ENCODE measurements around the gene EIF4EBP3.

The EIF4EBP3 gene

DNA sequence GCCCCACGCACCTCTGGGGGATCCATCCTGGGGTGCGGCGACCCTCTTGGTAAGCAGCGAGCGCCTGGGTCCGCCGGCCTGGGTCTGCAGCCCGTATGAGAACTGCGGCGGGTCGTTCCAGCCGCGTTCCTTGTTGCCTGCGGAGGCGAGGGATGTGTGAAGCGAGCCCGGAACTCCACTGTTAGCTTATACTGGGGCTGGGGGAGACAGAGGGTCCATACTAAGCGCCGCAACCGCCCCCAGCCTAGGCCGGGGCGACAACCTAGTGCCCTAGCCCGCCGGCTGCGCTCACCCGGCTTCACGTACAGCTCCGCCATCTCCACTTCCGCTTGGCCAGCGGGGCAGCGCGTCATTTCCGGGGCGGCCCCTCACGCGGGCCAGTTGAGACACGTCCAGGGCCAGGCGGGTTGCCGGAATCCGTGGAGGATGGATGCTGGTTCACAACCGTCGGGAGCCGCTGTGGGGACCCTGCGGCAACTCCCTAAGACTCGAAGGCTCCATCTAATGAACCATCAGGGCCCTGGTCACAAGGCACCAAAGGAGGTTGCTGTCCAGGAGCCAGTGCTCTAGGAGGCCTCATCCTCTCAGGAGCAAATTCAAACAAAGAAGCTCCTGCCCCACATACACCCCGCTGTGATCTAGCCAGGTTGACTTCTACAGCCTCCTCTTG lies 9.8 kb downstream of the EIF4EBP3 start, which contains the start of gene SRA1:
Gene SRA1, minus strand, starts transcription at position 338 of the 670 bp plus-strand sequence. Its CDS starts 21 bp downstream, at position 317.
- DNase-seq (ENCODE audit: low spot score), result peak; percentile 90

DNA sequence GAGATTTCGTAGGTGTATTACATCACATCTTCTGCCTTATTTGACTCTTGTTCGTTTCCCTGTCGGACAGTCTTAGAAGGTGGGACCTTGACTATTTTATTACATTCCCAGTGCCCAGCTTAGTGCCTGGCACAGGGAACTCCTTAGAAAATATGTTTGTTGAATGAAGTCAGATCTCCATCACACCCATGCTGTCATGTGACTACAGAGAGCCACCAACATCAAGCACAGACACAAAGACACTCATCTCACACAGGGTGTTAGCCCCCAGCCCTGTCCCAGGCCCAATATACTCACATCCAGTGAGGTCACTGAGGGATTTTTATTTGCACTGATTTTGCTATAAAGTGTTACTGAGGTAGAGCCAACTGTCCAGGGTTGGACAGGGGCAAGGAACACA lies 10.5 kb downstream of the EIF4EBP3 start:
- DNase-seq (ENCODE audit: low spot score), result no peak

DNA sequence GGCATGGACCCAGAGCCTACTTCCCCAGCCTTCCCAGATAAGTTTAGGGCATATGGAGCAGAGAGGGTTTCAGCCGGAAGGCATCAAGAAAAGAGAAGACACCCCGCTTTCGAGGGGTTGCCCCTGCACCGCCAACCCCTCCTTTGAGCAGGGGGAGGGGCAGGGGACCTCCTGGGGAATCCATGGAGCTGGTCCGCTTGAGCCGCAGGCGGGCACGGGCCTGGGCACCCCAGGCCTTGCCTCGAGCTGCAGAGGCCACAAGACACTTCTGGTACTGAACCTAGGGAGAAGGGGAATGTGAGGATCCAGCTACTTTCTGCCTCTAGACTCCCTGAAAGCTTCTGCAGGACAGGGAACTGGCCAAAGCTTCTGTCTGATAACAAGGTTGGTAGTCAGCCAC lies 11.1 kb downstream of the EIF4EBP3 start:
- no peak for DNase-seq (ENCODE audit: low spot score)

DNA sequence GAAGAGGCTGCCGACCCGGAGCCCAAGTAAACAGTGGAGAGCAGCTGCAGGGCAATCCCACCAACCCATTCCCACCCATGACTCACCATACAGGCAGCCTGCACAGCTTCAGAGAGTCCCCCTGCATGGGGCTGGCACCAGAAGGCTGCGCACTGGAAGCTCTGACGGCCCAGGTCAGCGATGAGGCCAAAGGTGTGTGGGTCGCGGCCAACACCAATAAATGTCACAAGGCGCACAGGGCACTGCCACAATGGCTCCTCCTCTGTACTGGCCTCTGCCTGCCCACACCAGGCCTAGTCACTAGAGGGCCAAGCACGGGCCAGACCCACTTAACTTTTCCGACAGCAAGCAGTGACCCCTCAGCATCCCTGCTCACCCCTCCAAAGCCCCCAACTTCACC lies 12.8 kb downstream of the EIF4EBP3 start:
- DNase-seq (ENCODE audit: low spot score), result no peak

DNA sequence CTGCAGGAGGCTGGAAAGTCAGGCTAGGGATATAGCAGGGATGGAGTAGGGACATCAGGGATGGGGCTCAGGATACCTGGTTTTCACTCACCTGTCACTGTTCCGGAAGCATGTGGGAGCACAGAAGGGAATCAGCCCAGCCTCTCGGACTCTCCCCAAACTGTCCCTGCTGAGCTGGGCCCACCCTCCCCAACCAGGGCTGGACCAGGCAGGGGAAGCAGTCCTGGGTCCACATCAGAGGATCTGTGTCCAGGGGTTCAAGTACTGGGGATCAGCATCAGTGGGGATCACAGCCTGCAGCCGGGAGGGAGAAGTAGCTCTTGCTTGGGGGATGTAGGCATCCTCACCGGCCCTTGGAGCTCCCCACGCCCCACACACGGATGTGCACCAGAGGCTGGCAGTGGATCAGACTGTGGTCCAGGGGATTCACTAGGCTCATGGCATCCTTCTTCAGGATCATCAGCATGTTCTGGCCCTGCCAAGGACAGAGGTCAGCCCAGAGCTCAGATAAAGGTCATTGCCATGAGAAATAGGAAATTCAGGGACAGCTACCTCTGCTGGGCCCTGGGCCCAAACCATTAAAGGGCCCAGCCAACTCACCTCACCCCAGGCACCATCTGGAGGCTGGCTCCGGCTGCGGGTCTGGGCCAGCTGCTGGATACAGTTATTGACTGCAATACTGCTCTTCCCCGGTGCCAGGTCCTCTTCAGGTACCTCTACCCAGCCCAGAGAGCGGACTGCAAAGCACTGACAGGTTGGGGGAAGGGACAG lies 14.5 kb downstream of the EIF4EBP3 start:
- DNase-seq (ENCODE audit: low spot score), result no peak

DNA sequence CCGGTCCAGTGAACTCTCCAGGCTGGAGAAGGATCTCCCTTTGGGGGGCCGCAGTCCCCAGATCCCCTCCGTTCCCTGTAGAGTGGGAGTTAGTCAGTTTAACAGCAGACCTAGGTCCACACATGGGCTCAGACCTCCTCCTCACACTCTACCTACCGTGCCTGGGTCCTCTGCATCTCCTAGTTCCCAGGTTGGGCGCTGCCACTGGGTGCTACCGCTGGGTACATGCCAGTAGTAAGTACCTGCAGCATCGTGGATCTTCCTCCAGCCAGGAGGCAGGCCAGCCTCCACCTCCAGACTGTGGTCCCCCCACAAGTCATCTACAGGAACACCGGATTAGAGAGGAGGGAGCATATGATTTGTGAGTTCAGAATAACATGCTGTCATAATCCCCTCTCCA lies 16.1 kb downstream of the EIF4EBP3 start:
- DNase-seq (ENCODE audit: low spot score), result no peak

DNA sequence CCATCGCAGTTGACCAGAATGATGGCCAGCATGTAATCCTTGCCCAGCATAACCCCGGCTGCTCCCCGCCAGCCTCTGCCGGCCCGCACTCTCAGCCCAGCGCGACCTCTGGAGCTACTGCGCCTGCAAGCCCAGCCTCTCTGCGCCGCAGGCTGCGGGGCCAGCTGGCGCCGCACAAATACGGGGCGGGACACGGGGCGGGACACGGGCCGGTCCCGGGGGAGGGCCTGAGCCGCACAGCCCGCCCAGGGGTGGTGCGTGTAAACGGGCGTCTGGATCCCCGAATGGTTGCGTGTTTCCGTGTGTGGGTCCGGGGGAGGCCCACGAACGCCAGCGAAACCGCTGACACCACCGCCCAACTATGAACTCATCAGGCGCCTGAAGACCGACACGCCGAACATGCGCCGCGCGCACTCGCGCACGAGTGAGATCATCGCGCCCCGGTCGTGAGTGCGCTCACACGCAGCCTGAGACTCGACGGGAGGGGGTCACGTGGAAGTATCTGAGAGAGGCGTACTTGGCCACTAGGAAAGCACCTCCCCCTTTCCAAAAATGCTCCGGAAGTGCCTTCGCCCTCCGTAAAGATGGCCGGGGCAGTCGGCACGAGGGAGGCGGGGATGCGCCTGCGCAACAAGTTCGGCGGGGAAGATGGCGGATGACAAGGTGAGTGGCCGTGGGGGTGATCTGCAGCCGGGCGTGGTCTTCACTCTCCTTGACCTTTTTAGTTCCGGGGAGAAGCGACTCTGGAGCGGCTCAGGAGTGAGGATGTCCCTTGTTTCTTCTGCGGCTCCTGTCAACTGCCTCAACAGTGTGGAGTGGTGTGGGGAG lies 16.9 kb downstream of the EIF4EBP3 start, which contains the start of the genes APBB3 and SLC35A4:
Gene APBB3, minus strand, starts transcription at position 403 of the 828 bp plus-strand sequence. Its CDS starts 353 bp downstream, at position 50.
Gene SLC35A4, plus strand, starts transcription at position 633 of the 828 bp plus-strand sequence. CDS start 2,342 bp downstream, outside the sequence.
- peak; percentile 98 for DNase-seq (ENCODE audit: low spot score)

DNA sequence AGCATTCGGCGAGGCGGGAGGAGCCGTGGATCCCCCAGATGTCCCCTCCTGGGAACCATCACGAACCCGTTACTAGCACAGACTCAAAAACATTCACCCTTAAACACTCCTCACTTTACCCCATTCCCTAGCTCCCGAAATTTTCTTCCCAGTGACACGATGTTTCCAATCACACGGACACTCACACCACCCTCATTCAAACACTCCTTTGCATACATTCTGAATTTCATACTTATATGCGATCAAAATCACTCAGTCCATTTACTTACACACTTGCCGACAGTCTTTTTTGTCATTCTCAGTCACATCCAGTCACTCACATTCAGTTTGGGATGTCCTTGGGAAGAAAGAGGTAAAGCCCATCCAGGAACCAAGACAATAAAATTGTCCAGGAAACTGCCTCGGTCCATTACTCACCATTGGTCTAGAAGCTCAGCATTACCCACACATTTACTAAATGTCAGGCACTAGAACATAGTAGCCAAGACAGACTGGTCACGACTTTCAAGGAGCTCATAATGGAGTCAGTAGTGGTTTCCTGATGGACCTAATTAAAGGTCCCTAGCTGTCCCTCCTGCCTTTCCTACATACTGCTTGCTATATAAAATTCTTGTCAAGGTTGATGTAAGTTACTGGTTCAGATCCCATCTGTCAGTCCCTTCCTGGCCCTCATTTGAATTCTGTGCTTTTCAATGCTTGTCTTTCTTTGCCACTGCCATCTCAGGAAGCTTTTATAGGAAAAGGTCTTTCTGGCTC lies 17.7 kb downstream of the EIF4EBP3 start:
- no peak for DNase-seq (ENCODE audit: low spot score)

DNA sequence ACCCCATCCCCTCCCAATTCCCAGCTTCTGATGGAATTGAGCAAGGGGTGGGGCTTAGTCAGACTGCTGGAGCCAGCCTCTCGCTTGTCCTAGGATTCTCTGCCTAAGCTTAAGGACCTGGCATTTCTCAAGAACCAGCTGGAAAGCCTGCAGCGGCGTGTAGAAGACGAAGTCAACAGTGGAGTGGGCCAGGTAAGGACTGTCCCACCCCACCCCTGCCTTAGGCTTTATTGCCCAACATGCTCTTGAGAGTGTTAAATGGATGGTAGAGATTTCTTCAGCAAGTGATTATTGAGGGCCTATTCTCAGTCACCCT lies 18.3 kb downstream of the EIF4EBP3 start:
- DNase-seq (ENCODE audit: low spot score), result no peak

DNA sequence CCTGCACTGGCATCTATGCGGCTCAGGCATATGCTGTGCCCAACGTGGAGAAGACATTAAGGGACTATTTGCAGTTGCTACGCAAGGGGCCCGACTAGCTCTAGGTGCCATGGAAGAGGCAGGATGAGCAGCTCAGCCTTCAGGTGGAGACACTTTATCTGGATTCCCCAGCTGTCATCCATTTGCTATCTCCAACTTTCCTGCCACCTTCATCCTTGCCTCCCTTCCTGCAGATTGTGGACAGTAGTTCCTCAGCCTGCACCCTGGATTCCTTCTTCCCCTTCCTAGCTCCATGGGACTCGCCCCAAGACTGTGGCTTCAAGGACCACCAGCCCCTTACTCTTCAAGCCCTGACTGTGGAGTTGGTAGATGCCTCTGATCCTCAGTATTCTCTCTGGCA lies 19.2 kb downstream of the EIF4EBP3 start:
- DNase-seq (ENCODE audit: low spot score), result no peak

DNA sequence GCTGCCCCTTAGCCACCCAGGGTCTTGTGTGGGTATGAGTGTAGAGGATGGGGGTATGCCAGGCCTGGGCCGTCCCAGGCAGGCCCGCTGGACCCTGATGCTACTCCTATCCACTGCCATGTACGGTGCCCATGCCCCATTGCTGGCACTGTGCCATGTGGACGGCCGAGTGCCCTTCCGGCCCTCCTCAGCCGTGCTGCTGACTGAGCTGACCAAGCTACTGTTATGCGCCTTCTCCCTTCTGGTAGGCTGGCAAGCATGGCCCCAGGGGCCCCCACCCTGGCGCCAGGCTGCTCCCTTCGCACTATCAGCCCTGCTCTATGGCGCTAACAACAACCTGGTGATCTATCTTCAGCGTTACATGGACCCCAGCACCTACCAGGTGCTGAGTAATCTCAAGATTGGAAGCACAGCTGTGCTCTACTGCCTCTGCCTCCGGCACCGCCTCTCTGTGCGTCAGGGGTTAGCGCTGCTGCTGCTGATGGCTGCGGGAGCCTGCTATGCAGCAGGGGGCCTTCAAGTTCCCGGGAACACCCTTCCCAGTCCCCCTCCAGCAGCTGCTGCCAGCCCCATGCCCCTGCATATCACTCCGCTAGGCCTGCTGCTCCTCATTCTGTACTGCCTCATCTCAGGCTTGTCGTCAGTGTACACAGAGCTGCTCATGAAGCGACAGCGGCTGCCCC lies 19.8 kb downstream of the EIF4EBP3 start:
- no peak for DNase-seq (ENCODE audit: low spot score)

DNA sequence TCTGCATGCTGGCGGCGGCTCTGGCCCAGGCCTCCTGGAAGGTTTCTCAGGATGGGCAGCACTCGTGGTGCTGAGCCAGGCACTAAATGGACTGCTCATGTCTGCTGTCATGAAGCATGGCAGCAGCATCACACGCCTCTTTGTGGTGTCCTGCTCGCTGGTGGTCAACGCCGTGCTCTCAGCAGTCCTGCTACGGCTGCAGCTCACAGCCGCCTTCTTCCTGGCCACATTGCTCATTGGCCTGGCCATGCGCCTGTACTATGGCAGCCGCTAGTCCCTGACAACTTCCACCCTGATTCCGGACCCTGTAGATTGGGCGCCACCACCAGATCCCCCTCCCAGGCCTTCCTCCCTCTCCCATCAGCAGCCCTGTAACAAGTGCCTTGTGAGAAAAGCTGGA lies 20.4 kb downstream of the EIF4EBP3 start:
- no peak for DNase-seq (ENCODE audit: low spot score)

DNA sequence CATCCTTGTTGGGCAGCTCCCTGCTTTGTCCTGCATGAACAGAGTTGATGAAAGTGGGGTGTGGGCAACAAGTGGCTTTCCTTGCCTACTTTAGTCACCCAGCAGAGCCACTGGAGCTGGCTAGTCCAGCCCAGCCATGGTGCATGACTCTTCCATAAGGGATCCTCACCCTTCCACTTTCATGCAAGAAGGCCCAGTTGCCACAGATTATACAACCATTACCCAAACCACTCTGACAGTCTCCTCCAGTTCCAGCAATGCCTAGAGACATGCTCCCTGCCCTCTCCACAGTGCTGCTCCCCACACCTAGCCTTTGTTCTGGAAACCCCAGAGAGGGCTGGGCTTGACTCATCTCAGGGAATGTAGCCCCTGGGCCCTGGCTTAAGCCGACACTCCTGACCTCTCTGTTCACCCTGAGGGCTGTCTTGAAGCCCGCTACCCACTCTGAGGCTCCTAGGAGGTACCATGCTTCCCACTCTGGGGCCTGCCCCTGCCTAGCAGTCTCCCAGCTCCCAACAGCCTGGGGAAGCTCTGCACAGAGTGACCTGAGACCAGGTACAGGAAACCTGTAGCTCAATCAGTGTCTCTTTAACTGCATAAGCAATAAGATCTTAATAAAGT lies 21.1 kb downstream of the EIF4EBP3 start:
- DNase-seq (ENCODE audit: low spot score), result no peak

DNA sequence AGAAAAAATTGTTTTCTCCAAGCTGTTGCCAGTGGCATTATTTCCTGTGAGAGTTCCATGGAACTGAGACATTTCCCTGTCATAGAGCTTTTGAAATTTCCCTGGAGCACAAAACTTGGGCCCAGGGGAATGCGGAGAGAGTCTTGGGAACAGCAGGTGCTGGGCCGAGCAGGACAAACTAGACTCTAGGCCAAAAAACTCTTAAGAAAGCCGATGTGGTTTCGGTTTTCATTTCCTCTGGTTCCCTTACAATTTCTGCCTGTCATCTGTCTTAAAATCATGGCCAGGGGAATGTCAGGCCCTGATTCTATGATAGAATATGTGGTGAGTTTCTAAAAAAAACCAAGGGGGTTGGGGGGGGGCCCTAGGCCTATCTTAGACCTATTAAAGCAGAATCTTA lies 21.7 kb downstream of the EIF4EBP3 start:
- DNase-seq (ENCODE audit: low spot score), result no peak

DNA sequence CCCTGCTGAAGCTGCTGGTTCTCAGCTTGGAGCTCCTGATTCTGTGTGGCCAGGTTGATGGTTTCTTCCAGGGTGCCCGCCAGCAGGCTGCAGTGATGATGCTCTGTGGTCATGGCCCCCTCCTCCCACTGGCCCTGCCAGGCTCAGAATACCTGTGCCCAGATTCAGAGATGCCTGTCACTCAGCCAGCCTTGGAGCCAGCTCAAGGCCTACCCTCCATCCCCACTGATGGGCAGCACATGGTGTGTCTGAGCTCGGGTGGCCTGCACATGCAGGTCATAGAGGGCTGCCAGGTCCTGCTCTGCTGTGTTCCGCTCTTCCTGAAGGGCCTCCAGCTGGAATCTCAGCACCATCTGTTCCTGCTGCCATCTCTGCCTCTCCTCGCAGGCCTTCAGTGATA lies 22.6 kb downstream of the EIF4EBP3 start:
- DNase-seq (ENCODE audit: low spot score), result no peak

DNA sequence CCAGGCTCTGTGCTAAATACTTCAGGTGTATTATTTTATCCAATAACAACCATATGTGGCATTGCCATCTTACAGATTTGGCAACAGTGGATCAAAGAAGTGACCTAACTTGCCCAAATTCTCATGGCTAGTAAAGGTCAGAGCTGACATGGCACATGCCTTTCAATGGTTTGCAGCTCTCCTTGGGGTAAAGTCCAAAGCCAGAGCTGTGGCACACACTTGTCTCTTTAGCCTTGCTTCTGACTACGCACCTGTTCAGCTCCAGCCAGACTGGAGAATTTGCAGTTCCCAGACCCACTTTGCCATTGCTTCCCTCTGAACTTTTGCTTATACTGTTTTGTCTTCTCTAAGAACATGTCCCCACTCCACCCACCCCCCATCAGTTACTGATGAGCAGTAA lies 23.0 kb downstream of the EIF4EBP3 start:
- DNase-seq (ENCODE audit: low spot score), result no peak

DNA sequence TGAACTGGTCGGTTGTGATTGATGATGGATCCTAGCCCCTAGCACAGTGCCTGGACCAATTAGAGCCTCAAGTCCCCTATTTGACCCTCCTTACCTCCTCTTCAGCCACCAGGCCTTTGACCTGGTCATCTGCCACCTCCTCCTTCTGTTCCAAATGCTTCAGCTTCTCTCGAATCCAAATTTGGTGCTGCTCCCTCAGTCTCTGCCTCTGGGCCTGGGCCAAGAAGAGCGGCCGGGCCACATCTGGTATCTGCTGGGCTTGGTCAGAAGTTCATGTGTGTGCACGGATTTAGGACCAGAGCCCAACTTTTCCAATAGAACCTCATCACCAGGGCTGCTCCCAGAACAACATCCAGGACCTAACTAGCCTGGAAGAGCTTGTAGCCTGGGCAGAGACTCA lies 23.6 kb downstream of the EIF4EBP3 start:
- DNase-seq (ENCODE audit: low spot score), result no peak

DNA sequence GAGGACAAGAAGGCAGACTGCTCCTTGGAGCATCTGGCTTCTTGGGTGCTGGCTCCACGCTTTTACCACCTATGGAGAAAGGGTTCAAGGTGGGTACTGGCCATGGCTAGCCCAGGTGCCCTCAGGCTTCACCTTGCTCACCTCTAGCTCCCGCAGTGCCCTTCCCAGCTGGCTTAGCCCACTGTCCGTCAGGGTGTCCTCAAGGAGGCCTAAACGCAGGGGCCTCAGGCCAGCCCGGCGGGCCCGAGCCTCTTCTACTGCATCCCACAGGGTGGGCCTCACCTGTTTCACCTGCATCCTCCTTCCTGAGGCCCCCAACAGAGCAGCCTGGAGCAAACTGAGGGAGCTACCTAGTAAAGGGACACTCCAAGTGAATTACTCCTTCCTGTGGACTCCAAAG lies 26.2 kb downstream of the EIF4EBP3 start:
- no peak for DNase-seq (ENCODE audit: low spot score)

DNA sequence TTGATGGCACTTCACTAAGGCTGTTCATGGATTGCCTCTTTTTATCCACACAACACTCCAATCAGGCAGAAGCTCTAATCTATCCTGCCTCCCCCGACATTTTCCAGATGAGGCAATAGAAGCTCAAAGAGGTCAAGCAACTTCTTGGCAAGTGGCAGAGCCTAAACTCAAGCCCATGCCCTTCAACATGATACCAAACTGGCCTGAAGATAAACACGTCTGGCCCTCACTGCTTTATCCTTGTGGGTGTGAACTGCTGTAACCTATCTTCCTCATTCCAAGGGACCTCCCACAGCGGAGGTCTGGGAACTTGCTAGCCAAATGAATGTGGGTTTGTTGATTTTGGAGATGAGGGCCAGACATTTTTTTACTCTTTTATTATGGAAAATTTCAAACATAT lies 26.7 kb downstream of the EIF4EBP3 start:
- DNase-seq (ENCODE audit: low spot score), result no peak

DNA sequence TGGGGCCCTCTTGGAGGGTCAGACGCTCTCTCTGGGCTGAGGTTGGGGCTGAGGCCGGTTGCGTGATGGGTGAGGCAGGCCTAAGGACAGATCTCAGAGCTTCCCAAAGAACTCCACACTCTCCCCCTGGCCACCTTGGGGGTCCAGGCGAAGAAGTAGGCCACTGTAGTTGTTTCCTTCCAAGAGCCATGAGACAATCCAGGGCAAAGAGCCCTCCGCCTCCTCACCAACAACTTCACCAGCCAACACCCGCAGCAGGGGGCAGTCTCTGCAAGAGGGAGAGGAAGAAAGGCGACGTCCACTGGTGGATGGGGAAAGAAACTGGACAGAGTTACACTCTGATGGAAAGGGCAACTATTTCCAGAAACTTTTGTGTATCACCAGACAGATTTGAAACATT lies 27.8 kb downstream of the EIF4EBP3 start:
- DNase-seq (ENCODE audit: low spot score), result no peak

DNA sequence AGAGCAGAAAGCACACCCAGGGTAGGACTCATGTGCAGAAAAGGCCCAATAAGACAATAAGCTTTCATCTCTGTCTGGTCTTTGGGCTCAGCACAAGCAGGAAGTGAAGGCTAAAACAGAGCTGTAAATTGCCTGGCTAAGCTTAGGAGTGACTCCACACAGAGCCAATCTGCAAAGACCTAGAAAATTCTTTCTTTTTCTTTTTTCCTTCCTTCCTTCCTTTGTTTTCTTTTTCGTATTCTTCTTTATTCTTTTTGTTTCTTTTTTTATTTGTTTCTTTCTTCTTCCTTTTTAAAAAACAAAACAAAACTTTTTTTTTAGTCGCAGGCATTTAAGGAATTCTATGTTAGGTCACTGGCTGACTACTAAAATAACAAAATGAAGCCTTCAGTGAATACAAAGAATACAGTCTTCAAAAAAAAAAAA lies 29.3 kb downstream of the EIF4EBP3 start:
- no peak for DNase-seq (ENCODE audit: low spot score)
